ENCODE results near the gene NCAM1.
"Not testable (repeated sequence)": the region's sequence is repeated elsewhere in the genome, so short reads cannot be mapped to it uniquely, and the experiment has no call there.

NCAM1 gene

GRCh38 chr11:113286509-113287497, 325.6 kb downstream of the NCAM1 start:
- no peak for DNase-seq

- DNase-seq = no peak
Measured at GRCh38 chr11:113287801-113288200, 326.6 kb downstream of the NCAM1 start.

- no peak for DNase-seq
Measured at GRCh38 chr11:113288286-113288863, 327.2 kb downstream of the NCAM1 start.

GRCh38 chr11:113289431-113290187, 328.4 kb downstream of the NCAM1 start:
- DNase-seq = peak; percentile 77 to 79

GRCh38 chr11:113293936-113294335, 332.7 kb downstream of the NCAM1 start:
- no peak for DNase-seq

GRCh38 chr11:113295993-113296392, 334.8 kb downstream of the NCAM1 start:
- no peak for DNase-seq

- no peak for DNase-seq
Measured at GRCh38 chr11:113296447-113297205, 335.4 kb downstream of the NCAM1 start.

GRCh38 chr11:113298496-113298895, 337.3 kb downstream of the NCAM1 start:
- DNase-seq = not testable (repeated sequence)

- DNase-seq = no peak
Measured at GRCh38 chr11:113304916-113305315, 343.7 kb downstream of the NCAM1 start.

GRCh38 chr11:113305440-113306336, 344.5 kb downstream of the NCAM1 start:
- peak; percentile 78 to 83 for DNase-seq

- DNase-seq = no peak
Measured at GRCh38 chr11:113308601-113309000, 347.4 kb downstream of the NCAM1 start.

- DNase-seq = no peak
Measured at GRCh38 chr11:113311536-113311935, 350.3 kb downstream of the NCAM1 start.

GRCh38 chr11:113313601-113314000, 352.4 kb downstream of the NCAM1 start:
- no peak for DNase-seq

- no peak for DNase-seq
Measured at GRCh38 chr11:113314065-113314388, 352.8 kb downstream of the NCAM1 start.

GRCh38 chr11:113314389-113315301, 353.4 kb downstream of the NCAM1 start, which contains the start of gene TTC12:
Gene TTC12 (plus strand): TSS chr11:113314583. CDS start chr11:113316258, 1,675 bp downstream.
- DNase-seq = peak; percentile 97 to 98

GRCh38 chr11:113315811-113316210, 354.6 kb downstream of the NCAM1 start:
- DNase-seq = no peak

GRCh38 chr11:113316256-113316655, 355.0 kb downstream of the NCAM1 start:
- DNase-seq = no peak

GRCh38 chr11:113317339-113317738, 356.1 kb downstream of the NCAM1 start:
- DNase-seq = no peak

- DNase-seq = no peak
Measured at GRCh38 chr11:113319085-113319484, 357.9 kb downstream of the NCAM1 start.

GRCh38 chr11:113322158-113322557, 360.9 kb downstream of the NCAM1 start:
- DNase-seq = no peak

Measured in activated T-cell treated with anti-CD3 and anti-CD28 coated beads, Interleukin-2, amount 50 U/mL, for 48 hours (primary cell).